HG03439 (cell line): ENCODE results near the gene TNFRSF18.
"Not testable (repeated sequence)": the region's sequence is repeated elsewhere in the genome, so short reads cannot be mapped to it uniquely, and the experiment has no call there.

ENCODE experiments used
- ATAC-seq: cut with Tn5 transposase; IDR thresholded peaks from one replicate; pipeline ENCODE4 v1.9.1; 2021; ENCODE audit warnings: mild to moderate bottlenecking, moderate library complexity; ENCODE audit not compliant: unreplicated experiment

The TNFRSF18 gene

GRCh38 chr1:1206376-1206965 is at the start of gene TNFRSF18:
TNFRSF18 (minus strand) TSS chr1:1206592; CDS start chr1:1206571, 21 bp downstream.
- ATAC-seq = no peak

GRCh38 chr1:1255611-1256010 is 49.2 kb upstream of the TNFRSF18 start:
- ATAC-seq = no peak

DNA sequence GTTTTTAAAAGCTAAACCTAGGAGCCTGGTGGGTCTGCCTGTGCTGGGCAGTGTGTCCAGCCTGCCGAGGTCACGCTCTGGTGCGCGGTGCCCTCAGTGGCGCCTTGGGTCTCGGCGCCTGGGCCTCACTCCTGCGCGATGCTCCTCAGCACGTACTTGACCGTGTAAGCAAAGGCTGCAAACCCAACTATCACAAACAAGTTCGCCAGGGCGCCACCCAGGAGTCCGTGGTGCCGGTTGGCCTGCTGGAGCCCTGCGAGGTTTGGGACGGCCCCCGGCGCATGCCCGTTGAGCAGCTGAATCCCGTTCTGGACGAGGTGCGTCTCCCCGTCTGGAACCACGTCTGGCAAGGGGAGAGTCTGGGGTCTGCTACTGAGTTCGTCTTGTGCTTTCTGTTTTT is 48.7 kb upstream of the TNFRSF18 start:
- no peak for ATAC-seq

- ATAC-seq = no peak
Observed at GRCh38 chr1:1254667-1254998, 48.2 kb upstream of the TNFRSF18 start.

DNA sequence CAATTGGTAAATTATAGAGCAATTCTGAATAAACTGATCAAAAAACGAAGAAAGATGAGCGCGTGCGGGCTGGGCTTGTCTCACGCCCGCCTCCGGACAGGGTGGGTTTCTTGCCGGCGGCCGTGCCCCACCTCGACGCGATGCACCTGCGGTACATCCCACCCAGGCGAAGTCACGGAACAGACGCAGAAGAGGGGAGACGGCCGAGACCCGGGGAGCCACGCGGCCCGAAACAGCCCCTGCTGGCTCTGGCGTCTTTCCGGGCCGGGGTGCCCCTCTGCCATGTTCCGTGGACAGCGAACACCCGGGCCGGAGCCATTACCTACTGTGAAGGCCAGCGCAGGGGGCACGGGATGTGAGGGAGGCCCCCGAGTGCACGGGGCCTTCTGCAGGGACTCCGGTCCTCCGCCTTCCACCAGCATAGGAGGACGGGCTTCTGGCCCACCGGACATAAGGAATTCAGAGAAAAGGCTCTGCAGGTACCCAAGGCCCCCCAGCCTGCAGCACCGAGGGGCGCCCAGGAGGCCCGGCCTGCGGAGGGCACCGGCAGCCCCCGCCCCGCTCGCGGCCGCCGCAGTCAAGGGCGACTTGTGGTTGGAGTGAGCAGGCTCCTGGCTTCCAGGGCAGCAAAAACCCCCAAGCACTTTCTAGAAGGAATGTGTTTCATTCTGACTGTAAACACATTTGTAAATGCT is 47.7 kb upstream of the TNFRSF18 start:
- no peak for ATAC-seq

- ATAC-seq = no peak
Observed at GRCh38 chr1:1253314-1253713, 46.9 kb upstream of the TNFRSF18 start.

GRCh38 chr1:1250786-1251284 is 44.4 kb upstream of the TNFRSF18 start:
- ATAC-seq = peak; percentile 63

- not testable (repeated sequence) for ATAC-seq
Observed at GRCh38 chr1:1248009-1248913, 41.9 kb upstream of the TNFRSF18 start.

DNA sequence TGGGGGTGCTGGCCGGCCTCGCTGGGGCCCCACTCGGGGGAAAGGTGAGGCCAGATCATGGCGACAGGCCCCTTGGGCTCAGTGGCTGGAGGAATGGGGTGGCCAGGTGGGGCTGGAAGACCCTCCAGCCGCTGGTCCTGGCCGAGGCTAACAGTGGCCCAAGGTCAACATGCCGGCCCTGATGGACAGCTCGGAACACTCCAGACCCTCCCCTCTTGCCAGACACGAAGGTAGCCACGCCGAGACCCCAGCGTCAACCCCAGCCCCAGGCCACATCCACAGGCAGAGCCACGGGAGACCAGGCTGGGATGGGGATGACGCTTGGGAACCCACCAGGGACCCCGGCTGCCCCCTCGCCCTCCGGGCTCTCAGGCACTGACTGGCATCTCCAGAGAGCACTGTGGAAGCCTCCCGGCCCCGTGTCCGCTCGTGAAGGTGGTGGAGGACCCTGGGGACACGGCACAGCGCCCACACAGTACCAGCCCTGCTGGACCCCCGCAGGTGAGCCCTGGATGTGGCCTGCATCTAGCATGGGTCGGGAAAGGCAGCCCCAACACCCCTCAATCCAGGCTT is 41.0 kb upstream of the TNFRSF18 start:
- no peak for ATAC-seq

GRCh38 chr1:1246577-1247340 is 40.4 kb upstream of the TNFRSF18 start, which contains the start of gene C1QTNF12:
C1QTNF12 (minus strand) TSS chr1:1246722; CDS start chr1:1246690, 32 bp downstream.
- no peak for ATAC-seq

- no peak for ATAC-seq
Observed at GRCh38 chr1:1245817-1246576, 39.6 kb upstream of the TNFRSF18 start.

- ATAC-seq = no peak
Observed at GRCh38 chr1:1245178-1245816, 38.9 kb upstream of the TNFRSF18 start.

GRCh38 chr1:1244192-1244811 is 37.9 kb upstream of the TNFRSF18 start:
- no peak for ATAC-seq

- no peak for ATAC-seq
Observed at GRCh38 chr1:1243807-1244191, 37.4 kb upstream of the TNFRSF18 start.

DNA sequence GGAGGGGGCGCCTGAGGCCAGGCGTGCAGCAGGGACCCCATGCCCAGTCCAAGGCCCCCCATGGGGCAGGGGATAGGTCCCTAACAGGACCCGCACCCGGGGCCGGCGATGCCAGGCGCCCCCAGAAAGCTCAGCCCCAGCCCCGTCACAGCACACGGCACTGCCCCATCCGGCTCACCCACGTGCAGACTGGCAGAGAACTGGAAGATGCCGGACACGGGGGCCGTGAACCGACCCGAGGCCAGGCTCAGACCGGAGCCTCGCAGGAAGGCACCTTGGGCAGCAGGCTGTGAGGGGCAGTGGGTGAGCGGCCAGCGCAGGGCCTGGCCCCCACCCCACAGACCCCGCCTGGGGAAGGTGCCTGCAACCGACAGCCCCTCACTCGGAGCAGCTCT is 36.9 kb upstream of the TNFRSF18 start:
- no peak for ATAC-seq

DNA sequence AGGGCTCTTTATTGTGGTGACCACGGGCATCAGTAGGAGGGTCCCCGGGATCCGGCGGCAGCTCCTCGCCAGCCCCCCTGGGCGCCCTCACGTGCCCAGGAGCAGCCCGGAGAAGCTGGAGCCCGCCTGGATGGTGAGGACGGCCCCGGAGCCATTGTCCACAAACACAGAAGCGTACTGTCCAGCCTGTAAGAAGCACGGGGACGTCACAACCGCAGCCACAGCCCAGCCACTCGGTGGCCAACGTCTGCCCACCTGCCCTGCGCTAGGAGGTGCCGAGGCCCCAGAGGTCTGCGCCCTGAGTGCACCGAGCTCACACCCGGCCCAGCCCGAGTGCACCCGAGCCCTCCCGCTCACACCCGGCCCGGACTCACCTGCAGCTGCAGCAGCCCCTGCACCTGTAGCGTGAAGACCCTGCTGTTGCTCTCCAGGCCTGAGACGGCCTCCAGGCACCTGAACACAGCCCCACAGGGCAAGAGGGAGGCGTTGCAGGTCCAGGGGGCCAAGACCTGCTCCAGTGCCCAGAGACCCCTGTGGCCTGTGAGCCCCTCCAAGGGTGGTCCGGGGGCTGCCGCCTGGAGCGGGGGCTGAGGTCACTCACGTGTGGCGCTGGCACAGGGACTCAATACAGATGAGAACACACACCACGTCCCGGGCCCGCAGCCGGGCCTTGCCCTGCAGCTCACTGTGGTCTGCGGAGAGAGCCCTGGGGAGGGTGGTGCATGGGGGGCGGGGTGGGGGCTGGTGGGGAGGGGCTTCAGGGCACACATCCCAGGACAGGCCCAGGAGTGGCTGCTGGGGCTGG is 36.3 kb upstream of the TNFRSF18 start:
- ATAC-seq = no peak

- ATAC-seq = no peak
Observed at GRCh38 chr1:1241588-1242219, 35.3 kb upstream of the TNFRSF18 start.
